NCI-H524 (cell line): Measurements from ENCODE around the gene HDAC11.
A peak's percentile ranks its signal among the peaks of the same experiment; 100 is the strongest.

Experiments used
- DNase-seq, 2 experiments: peaks; one replicate each; lab custom pipeline; 2025; lab: John Stamatoyannopoulos, UW

HDAC11 gene

DNA sequence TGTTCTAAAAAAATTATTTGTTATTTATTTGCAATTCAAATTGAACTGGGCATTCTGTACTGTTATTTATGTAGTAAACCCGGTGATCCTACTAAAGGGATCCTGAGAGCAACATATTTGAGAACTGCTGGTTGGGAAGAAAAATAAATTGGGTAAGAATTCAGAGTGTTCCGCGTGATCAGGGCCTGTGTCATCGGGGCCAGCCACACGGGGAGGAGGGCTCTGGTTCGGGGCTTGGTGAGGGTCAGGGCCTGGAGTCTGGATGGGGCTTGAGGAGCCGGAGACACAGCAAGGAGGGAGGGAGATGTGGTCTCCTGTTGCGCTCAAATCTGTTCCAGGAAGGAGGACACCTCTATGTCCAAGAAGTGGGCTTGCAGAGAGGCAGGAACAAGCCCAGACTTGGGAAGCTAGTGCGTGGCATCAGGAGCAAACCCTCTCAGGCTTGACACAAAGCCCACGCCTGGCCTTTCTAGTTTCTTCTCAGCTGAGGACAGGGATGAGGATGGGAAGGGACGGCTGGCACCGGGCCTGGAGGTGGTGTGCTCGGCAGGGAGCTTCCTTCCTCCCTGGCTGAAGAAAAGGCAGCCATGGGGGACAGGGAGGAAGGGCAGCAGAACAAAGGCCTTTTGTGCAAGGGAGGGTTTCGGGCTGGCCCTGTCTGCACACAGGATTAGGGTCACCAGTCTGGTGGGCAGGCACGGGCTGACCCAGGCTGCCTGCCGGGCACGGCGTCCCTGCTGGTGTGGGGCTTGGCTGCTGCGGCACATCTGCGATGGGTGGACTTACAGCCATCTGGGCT is 45.9 kb downstream of the HDAC11 start:
- peak in 1 of 2 experiments; percentile 6 for DNase-seq

DNA sequence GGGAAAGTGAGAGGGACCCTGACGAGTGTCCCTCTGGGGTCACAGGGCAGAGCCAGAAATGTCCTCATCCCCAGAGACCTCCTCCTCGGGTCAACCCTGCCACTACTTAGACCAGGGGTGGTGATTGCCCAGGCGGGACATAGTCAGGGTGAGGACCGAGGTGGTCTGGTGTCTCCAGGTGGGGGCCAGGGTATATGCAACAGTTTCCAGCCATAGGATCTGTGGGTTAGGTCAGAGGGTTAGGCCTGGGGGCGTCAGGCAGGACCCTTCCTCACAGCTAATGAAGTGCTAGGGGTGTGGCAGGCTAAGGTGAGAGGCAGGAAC is 46.5 kb downstream of the HDAC11 start:
- no peak for DNase-seq

DNA sequence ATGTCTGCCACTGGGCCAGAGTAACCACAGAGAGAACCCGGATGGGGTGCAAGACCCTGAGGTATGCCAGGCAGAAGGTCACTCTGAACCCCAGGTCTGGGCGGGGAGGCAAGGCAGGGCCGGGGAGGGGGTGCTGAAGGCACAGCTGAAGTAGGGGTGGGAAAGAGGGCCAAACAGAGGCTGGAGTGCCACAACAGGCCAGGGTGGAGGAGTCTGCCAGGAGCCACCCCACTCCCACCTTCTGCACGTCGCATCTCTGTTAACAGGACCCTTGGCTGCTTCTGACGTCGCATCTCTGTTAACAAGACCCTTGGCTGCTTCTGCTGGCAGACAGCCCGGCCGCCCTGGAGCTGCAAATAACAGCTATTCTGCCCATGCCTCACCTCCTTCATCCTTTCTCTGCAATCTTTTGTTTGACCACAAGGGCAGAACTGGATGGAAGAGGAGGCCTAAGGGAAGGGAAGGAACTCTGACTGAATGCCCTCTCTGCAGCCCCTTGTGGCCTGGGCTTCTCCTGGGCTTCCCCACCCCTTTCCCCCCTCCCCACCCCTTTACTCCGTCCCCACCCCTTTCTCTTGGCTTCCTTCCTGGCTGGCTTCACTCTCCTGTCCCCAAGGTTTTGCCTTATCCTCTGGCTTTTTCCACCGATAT is 48.2 kb downstream of the HDAC11 start:
- peak; percentile 19 to 32 for DNase-seq

DNA sequence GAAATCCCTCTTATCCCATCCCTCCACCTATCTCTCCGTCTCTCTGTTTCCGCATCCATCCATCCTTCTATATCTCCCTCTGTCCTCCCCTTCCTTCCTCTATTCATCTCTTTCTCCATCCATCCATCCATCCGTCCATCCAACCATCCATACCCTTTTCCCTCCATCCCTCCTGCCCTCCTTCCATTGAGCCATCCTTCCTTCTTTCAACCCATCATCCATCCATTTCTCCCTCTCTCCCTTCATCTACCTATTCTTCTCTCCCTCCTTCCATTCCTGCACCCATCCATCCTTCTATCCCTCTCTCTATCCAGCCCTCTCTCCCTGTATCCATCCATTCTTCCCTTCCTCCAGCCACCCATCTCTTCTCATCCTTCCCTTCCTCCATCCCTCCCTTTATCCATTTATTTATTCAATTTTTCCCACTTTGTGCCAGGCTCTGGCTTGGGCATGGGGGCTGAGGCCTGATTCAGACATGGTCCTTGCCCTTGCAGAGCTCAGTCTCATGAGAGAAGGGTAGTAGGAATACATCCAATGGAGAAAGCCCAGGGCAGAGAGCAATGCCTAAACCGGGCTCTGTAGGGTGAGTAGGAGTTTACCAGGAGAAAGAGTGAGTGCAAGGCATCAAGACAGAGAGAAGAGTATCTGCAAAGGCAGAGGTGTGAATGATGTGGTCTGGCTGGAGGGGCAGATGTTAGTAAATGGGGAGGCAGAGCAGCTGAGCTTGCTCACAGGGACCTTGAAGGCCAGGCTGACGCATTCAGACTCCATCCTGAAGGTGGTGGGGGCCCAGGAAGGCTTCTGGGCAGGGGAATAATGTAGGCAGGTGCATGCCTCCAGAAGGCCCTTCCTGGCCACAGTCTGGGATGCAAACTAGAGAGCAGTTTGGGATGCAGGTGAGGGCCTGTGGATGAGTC is 49.3 kb downstream of the HDAC11 start:
- DNase-seq = no peak

DNA sequence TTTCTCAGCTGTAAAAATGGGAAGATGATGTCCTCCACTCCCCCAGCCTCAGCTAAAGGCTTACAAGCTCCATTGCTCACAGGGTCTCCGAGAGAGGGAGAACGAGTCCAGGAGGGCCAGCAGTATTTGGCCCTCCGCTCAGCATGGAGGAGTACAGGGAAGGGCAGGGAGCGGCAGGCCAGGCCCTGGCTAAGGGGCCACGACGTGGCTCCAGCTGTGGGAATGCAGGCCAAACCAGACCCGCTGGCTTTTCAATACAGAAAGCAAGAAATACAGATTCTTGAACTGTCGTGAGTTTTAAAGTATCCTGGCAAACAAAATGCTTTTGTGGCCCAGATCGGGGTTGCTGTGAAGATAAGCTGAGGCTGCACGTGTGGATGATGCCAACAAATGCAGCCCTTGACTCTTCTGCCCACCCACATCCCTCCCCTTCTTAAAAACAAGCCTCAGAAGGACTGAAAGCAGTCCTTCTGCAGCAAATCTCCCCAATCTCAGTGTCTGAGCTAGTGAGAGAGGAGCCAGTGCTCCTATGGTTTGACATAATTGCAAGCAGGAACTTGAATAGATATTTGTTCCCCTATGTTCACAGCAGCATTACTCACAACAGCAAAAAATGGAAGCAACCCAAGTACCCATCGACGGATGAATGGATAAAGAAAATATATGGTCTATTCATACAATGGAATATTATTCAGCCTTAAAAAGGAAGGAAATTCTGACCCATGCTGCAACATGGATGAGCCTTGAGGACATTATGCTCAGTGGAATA is 50.3 kb downstream of the HDAC11 start:
- no peak for DNase-seq

DNA sequence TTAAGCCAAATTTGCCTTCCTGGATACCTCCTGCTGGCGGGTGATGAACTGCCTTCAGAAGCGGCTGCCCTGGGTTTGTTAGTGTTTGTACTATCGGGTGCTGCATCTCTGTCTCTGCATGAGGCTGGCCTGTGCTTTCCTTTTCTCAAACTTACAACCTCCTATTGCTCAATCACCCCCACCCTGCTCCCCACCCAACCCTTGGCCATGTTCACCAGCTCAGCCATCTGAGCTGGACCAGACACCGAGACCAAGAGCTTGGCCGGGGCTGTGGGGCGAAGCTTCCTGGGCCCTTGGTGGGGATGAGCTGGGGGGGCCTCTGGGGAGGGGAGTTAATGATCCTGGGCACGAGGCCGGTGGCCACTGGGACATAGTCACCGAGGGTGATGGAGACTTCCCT is 52.0 kb downstream of the HDAC11 start:
- no peak for DNase-seq

DNA sequence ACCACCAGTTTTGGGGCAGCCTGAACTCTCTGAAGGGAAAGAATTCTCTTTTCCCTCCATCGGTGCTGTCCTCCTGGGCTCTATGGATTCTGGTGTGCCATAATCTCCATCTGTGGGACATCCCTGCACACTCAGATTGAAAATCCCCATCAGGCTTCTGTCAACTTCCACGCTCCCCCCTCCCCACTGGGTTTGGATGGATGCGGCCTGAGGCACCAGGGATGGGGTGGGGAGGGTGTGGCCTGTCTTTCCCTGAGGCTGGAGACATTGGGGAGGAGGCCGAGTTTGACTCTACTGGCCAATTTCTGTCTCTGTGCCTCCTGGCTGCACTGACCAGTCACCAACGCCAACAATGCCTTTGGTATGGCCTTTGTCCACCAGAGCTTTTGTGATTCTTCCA is 52.5 kb downstream of the HDAC11 start:
- DNase-seq = no peak

DNA sequence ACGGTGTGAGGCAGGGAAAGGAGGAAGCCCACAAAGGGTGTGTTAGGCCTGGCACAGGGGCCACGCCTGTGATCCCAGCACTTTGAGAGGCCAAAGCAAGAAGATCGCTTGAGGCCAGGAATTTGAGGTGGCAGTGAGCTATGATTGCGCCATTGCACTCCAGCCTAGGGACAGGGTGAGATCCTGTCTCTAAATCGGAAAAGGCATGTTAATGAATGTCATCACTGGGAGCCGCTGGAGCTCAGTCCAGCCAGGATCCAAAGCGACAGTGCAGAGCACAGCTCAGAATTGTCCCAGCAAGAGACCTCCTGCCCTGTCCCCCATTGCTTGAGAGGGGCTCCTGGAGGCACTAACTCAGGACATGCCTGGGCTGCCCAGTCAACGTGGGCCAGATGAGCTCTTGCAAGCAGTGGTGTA is 53.8 kb downstream of the HDAC11 start:
- no peak for DNase-seq

DNA sequence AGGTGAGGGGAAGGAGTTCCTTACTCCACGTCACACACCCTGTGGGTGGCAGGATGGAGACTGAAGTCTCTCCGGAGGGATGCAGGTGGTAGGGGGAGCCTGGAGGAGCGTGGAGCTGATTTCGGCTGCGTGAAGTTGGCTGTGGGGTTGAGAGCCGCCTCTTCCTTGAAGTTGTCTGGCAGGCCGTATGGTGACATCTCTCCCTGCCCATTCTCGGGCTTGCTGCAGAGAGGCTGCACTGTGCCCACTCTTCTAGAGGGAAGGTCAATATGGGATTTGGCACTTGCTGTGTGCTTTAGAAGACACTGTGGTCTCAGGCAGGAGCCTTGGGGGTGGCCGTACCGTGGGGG is 55.4 kb downstream of the HDAC11 start:
- DNase-seq = no peak

DNA sequence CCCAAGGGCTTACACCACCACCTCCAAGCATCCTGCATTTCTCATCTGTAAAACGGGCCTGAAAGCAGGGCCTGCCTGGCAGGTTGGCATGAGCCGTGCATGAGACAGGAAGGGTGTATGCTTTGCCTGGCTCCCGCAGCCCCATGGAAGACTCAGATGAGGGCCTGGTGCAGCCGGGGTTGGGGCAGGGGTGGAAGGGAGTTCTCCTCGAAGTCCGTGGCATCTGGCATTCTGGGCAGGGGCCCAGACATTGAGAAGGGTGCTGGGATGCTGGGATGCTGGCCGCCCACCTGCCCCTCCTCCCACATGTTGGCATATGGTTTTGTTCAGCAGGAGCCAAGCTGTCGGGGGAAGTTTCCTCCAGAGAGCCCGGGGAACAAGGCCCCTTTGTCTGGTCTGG is 55.8 kb downstream of the HDAC11 start:
- DNase-seq = peak; percentile 85 to 90

DNA sequence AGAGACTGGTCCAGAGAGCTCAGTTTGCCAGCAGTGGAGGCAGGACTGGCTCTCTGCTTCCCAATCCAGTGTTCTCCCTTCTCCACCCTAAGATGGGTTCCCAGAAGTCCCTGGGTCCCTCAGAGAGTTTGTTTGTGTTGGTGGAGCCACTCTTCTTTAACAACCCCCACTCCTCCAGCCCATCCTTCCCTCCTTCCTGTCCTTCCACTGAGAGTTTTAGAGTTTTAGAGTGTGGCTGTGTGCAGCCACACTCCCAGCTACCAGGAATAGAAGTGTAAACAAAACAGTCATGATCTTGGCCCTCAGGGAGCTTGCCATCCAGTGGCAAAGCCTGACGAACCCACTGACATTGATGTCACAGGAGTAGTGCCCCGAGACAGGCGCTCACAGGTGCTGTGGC is 56.3 kb downstream of the HDAC11 start:
- no peak for DNase-seq

DNA sequence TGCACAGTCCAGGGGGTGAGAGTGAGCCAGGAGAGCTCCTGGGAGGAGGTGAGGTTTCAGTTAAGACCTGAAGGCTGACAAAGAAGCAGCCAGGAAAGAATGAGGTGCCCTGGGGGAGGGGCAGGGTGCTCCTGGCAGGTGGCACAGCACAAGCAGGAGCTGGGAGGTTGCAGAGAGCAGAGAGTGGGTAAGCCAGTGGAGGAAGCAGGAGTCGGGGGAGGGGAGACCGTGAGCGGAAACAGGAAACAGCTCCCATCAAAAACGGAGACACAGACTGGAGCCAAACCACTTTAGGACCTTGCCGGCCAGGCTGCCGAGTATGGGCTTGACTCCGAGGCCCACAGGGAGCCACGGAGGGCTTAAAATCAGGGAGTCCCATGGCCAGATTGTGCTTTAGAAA is 56.7 kb downstream of the HDAC11 start:
- DNase-seq = peak; percentile 37 to 49

DNA sequence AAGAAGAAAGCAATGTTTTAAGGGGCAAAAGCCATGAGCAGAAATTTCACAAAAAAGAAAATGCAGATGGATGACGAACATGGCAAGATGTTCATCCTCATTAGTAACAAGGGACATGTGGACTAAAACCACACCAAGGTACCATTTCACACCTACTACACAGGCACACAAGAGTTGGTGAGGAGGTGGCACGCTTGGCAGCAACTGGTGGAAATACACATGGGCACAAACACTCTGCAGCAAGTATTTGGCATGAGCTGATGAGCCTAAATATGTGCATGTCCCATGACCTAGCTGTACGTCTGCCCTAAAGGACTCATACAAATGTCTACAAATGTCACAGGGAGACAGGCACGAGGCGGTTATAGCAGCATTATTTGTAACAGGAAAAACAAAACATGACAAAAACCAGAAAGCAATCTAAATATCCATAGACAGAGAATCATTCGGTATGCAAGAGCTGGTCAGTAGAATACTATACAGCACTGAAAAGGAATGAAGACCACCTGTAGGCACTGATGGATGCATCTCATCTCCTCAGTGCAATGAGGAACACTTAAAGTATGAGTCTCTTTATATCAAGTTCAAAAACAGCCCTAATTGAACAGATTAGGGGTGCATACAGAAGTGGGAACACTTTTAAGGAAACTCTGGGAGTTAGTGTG is 57.3 kb downstream of the HDAC11 start:
- no peak for DNase-seq

DNA sequence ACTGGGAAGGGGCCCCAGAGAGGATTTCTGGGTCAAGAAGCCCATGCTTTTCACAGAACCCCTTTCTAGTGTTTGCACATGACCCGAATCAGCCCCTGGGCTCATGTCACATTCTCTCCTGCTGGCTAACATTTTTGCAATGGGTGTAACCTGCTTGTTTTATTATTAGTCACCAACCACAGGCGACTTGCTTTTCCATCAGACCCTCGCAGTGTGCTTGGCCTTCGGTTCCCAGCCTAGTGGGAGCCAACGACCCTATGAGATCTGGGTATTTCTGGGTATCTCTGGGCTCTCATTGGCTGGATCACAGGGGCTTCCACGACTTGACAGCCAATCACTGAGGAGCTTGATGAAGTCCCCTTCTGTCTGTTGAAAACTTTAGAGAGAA is 57.8 kb downstream of the HDAC11 start:
- DNase-seq = no peak

DNA sequence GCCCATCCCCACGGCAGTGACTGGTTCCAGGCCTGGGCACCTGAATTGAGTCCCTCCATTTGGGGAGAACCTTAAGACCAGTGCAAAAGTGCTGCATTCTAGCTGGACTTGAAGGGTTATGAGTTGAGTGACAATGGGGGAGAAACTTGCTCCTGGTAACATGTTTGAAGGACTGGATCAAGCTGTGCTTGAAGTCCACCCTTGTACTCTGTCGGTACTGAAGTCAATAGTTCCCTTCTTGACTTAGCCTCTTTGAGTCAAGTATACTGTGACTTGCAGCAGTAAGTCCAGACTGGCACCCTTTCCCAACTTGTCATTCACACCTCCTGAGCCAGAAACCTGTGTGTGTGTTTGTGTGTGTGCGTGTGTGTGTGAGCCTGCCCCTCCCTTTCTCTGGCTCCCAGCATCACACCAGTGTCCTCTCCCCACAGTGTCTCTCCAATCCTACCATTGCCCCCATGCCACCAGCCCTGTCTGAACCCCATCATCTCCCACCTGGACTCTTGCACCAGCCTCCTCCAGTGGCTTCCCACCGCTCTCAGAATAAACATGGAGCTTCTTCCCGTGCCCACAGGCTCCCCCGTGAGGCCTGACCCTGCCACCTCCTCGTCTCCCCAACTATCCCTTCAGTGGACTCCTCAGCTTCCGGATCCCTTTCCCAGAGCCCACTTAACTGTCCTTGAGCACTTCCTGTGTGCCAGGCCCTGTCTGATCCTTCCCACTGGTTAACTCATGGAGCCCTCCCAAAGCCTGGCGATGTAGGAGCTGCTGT is 58.6 kb downstream of the HDAC11 start:
- no peak for DNase-seq

DNA sequence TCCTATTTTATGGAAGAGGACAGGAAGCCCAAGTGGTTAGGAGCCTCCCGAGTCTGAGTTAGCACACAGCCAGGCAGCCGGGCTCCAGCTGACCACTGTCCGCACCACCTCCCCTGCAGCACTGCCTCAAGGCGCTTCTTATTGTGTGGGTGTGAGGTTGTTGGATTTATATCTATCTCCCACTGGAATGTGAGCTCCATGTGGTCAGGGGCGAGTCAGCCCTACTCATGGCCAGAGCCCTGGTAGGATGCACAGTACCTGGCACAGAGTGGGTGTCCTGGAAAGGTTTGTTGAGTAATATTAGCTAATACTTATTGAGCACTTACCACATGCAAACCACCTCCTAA is 59.2 kb downstream of the HDAC11 start:
- DNase-seq = no peak

DNA sequence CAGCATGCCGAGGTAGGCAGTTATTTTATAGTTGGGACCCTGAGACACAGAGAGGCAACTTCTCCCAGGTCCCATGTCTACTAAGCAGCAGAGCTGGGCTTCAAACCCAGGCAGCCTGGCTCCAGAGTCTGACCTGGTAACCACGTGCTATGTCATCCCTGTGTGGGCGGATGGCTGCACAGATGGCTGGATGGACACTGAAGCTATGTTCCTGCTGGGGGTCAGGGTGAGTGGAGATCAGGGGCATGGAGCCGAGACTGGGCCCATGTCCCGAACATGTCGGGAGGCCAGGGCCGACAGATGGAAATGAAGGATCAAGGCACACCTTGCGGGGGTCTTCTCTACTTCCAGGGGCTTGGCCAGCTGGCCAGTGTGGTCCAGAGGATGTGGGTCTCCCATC is 59.6 kb downstream of the HDAC11 start:
- no peak for DNase-seq

DNA sequence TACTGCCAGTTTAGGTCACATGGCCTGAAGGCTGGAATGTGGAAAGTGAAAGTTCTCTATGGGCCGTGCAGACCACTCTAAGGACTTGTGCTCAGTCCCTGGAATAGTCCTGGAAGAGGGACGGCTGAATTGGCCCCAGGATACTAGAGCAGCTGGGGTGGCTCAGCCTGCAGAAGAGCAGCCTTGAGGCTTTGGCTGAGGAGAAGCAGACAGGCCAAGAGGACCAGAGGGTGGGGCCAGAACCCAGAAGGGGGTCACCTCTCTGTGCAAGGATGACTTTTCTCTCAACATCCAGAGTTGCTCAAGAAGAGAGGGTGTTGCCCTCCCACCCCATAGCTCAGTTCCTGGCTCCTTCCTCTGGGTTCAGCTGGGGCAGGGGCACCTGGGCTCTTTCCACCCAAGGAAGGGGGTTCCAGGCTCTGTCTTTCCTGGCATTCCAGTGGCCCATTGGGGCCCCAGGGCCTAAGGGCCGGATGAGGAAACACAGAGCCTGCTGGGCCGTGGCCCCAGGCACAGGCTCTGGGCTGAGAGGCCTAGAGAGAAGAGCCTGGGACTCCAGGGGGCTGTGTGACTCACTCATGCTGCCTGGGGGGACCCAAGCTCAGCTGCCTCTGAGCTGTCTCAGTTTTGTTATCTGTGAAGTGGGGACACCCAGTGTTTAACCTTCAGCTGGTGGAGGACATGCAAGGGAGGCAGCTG is 60.3 kb downstream of the HDAC11 start:
- no peak for DNase-seq

DNA sequence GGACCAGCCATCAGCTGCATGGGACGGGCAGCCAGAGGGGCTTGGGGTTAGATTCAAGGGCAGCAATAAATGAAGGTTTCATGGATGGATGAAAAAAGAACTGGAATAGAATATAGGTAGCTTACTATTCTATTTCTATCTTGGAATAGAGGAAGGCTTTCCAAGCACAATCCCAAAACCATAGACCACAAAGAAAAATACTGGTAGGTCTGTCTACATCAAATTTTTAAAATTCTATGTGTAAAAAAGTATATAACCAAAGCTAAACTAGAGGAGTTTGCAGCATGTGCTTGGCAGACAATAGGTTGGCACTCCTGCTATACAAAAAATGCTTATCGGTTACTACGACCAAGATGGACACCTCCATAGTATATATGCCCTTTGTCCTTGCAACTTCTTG is 61.6 kb downstream of the HDAC11 start:
- no peak for DNase-seq

DNA sequence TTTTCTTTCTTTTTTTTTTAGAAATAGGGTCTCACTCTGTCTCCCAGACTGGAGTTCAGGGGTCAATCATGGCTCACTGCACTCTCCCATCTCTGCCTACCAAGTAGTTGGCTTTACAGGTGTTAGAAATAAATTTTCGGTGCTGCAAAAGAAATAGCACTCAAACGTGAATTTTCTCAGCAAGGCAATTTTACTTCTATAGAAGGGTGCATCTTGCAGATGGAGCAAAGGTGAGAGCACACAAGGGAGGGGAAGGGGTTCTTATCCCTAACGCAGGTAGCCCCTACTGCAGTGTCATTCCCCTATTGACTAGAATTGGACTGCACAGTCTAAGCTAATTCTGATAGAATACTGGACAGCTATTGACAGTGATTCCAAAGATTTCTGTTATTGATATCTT is 62.0 kb downstream of the HDAC11 start:
- no peak for DNase-seq
